Measurements from ENCODE around the gene IL1RN. TPM values are rescaled to one million over a fixed set of nuclear protein-coding genes. Genes with fewer than 3 reads are reported as not detected.
A peak's percentile ranks its signal among the peaks of the same experiment; 100 is the strongest.

Gene IL1RN
- total RNA-seq, 1 experiment from 2014 or later, result not detected

GRCh38 chr2:113157118-113157896, 29.9 kb downstream of the IL1RN start:
- Mint-ChIP-seq H3K4me3 (ENCODE audit: unreplicated experiment) (peak overlapping the region; percentile 75), H3K36me3 (ENCODE audit: insufficient read depth, unreplicated experiment) (peaks cover 5% of the 10 kb centered on the region), H3K27me3 (ENCODE audit: insufficient read depth, unreplicated experiment) (no peaks in the 10 kb centered on the region), H3K9me3 (ENCODE audit: unreplicated experiment) (no peaks in the 10 kb centered on the region), H3K4me1 (ENCODE audit: low read depth, unreplicated experiment) (peaks cover 5% of the 10 kb centered on the region), H3K27ac (ENCODE audit: unreplicated experiment) (peak overlapping the region; percentile 33)
- Histone ChIP-seq H3K4me1 (peaks cover 22% of the 10 kb centered on the region), H3K36me3 (ENCODE audit: control insufficient read depth, insufficient read depth, low read length) (no peaks in the 10 kb centered on the region), H3K27me3 (replicated peaks; ENCODE audit: control insufficient read depth, insufficient read depth, low read length) (no peaks in the 10 kb centered on the region), H3K4me3 (ENCODE audit: low read depth, low read length) (peak overlapping the region; percentile 80), H3K9me3 (no peaks in the 10 kb centered on the region)
- intact Hi-C loops (cut with micrococcal nuclease; ENCODE audit: unreplicated experiment), result loop anchor here (2.0 kb wide), 1 partner anchor 23 kb away; no protein-coding TSS in a partner anchor
- DNase-seq, result peak; percentile 87 to 88
- TF ChIP-seq CTCF (IDR thresholded peaks at IDR 0.05; ENCODE audit: insufficient read depth in 1 of 2, low read depth in 1 of 2, low read length in 1 of 2, severe bottlenecking in 1 of 2, unreplicated experiment in 1 of 2), result no peak
- POLR2A ChIA-PET, result interaction anchor here (1.0 to 1.3 kb wide), 4 partner anchors 23 to 42 kb away, joined by 3 to 5 read pairs (median 3); no protein-coding TSS in a partner anchor
- CTCF ChIA-PET, result interaction anchor here (1.0 to 4.7 kb wide), 6 partner anchors 18 to 197 kb away, joined by 3 to 50 read pairs (median 10); no protein-coding TSS in a partner anchor
- no TSS peak for BruUV-seq (replicated peaks)

GRCh38 chr2:113157897-113158753, 30.7 kb downstream of the IL1RN start:
- no peak for TF ChIP-seq CTCF (IDR thresholded peaks at IDR 0.05; ENCODE audit: insufficient read depth in 1 of 2, low read depth in 1 of 2, low read length in 1 of 2, severe bottlenecking in 1 of 2, unreplicated experiment in 1 of 2)
- POLR2A ChIA-PET, result interaction anchor here (1.0 kb wide), 1 partner anchor 41 kb away, joined by 5 read pairs; no protein-coding TSS in a partner anchor

More at GRCh38 chr2:113157897-113158753, 30.7 kb downstream of the IL1RN start:
- Mint-ChIP-seq H3K4me1 (ENCODE audit: low read depth, unreplicated experiment) (peaks cover 5% of the 10 kb centered on the region), H3K4me3 (ENCODE audit: unreplicated experiment) (peak overlapping the region; percentile 75), H3K27ac (ENCODE audit: unreplicated experiment) (peak overlapping the region; percentile 33), H3K9me3 (ENCODE audit: unreplicated experiment) (no peaks in the 10 kb centered on the region), H3K36me3 (ENCODE audit: insufficient read depth, unreplicated experiment) (peaks cover 5% of the 10 kb centered on the region), H3K27me3 (ENCODE audit: insufficient read depth, unreplicated experiment) (no peaks in the 10 kb centered on the region)
- CTCF ChIA-PET, result interaction anchor here (1.0 to 4.7 kb wide), 4 partner anchors 19 to 198 kb away, joined by 3 to 50 read pairs (median 21); no protein-coding TSS in a partner anchor
- no peak for DNase-seq
- Histone ChIP-seq H3K9me3 (no peaks in the 10 kb centered on the region), H3K36me3 (ENCODE audit: control insufficient read depth, insufficient read depth, low read length) (no peaks in the 10 kb centered on the region), H3K27me3 (replicated peaks; ENCODE audit: control insufficient read depth, insufficient read depth, low read length) (no peaks in the 10 kb centered on the region), H3K4me3 (ENCODE audit: low read depth, low read length) (peak overlapping the region; percentile 80), H3K4me1 (peaks cover 22% of the 10 kb centered on the region)
- no TSS peak for BruUV-seq (replicated peaks)
- intact Hi-C loops (cut with micrococcal nuclease; ENCODE audit: unreplicated experiment), result loop anchor here (2.0 kb wide), 1 partner anchor 23 kb away; no protein-coding TSS in a partner anchor

Measured in Caco-2 (cell line).